ENCODE data around the gene MAP3K5. TPM values are rescaled to one million over a fixed set of nuclear protein-coding genes. Genes with fewer than 3 reads are reported as not detected.

Gene MAP3K5
- 0.56 TPM for polyA plus RNA-seq (2013, experiment 1 of 4)
- 0.44 TPM for polyA plus RNA-seq (2013, experiment 2 of 4)
- polyA plus RNA-seq (2013, experiment 3 of 4), result 0.75 TPM
- polyA plus RNA-seq (2013, experiment 4 of 4), result 0.24 TPM

- H3K36me3 ChIP-seq (ENCODE audit: control insufficient read depth, insufficient read depth, low read length), result no peaks in the 10 kb centered on the region
- peak within 1 kb of the TSS; percentile 60 for H3K4me3 ChIP-seq (ENCODE audit: insufficient read depth, low read depth, low read length)
- peaks cover 6% of the 10 kb centered on the region for H3K4me1 ChIP-seq (ENCODE audit: control insufficient read depth, insufficient read depth, low read length)
- WGBS, 2 experiments, result 1% methylated on average over 89 of the region's 89 CpGs
- H3K27ac ChIP-seq (ENCODE audit: insufficient read depth, low read depth, low read length, poor library complexity, severe bottlenecking), result no peak within 1 kb of the TSS
- H3K27me3 ChIP-seq (ENCODE audit: control insufficient read depth, insufficient read depth, low read length, poor library complexity, severe bottlenecking), result peaks cover 56% of the 10 kb centered on the region
- no peaks in the 10 kb centered on the region for H3K9me3 ChIP-seq (ENCODE audit: control insufficient read depth, low read length)
These were observed at the start of gene MAP3K5 for GRCh38 chr6:136792410-136793262. Gene MAP3K5 (minus strand): TSS chr6:136792477. CDS start chr6:136792157, 320 bp downstream.

GRCh38 chr6:136840276-136841001, 48.2 kb upstream of the MAP3K5 start:
- H3K36me3 ChIP-seq (ENCODE audit: control insufficient read depth, insufficient read depth, low read length), result no peaks in the 10 kb centered on the region
- no peak overlapping the region for H3K27ac ChIP-seq (ENCODE audit: insufficient read depth, low read depth, low read length, poor library complexity, severe bottlenecking)
- H3K4me3 ChIP-seq (ENCODE audit: insufficient read depth, low read depth, low read length), result no peak overlapping the region
- WGBS, 2 experiments, result 64 to 81% methylated on average over 3 to 4 of the region's 4 CpGs
- H3K4me1 ChIP-seq (ENCODE audit: control insufficient read depth, insufficient read depth, low read length), result no peaks in the 10 kb centered on the region
- H3K27me3 ChIP-seq (ENCODE audit: control insufficient read depth, insufficient read depth, low read length, poor library complexity, severe bottlenecking), result no peaks in the 10 kb centered on the region
- H3K9me3 ChIP-seq (ENCODE audit: control insufficient read depth, low read length), result no peaks in the 10 kb centered on the region

GRCh38 chr6:136831873-136832562, 39.7 kb upstream of the MAP3K5 start:
- Histone ChIP-seq H3K9me3 (ENCODE audit: control insufficient read depth, low read length) (no peaks in the 10 kb centered on the region), H3K4me1 (ENCODE audit: control insufficient read depth, insufficient read depth, low read length) (no peaks in the 10 kb centered on the region), H3K27me3 (ENCODE audit: control insufficient read depth, insufficient read depth, low read length, poor library complexity, severe bottlenecking) (no peaks in the 10 kb centered on the region), H3K4me3 (ENCODE audit: insufficient read depth, low read depth, low read length) (no peak overlapping the region), H3K36me3 (ENCODE audit: control insufficient read depth, insufficient read depth, low read length) (peaks cover 18% of the 10 kb centered on the region), H3K27ac (ENCODE audit: insufficient read depth, low read depth, low read length, poor library complexity, severe bottlenecking) (no peak overlapping the region)
- WGBS, 2 experiments, result 89 to 95% methylated on average over 1 of the region's 1 CpG

- peaks cover 11% of the 10 kb centered on the region for H3K36me3 ChIP-seq (ENCODE audit: control insufficient read depth, insufficient read depth, low read length)
- H3K4me3 ChIP-seq (ENCODE audit: insufficient read depth, low read depth, low read length), result no peak overlapping the region
- 95 to 98% methylated on average over 5 of the region's 6 CpGs for WGBS, 2 experiments
- no peaks in the 10 kb centered on the region for H3K4me1 ChIP-seq (ENCODE audit: control insufficient read depth, insufficient read depth, low read length)
- H3K27me3 ChIP-seq (ENCODE audit: control insufficient read depth, insufficient read depth, low read length, poor library complexity, severe bottlenecking), result no peaks in the 10 kb centered on the region
- no peaks in the 10 kb centered on the region for H3K9me3 ChIP-seq (ENCODE audit: control insufficient read depth, low read length)
- H3K27ac ChIP-seq (ENCODE audit: insufficient read depth, low read depth, low read length, poor library complexity, severe bottlenecking), result no peak overlapping the region
These were observed 33.9 kb upstream of the MAP3K5 start for GRCh38 chr6:136826216-136826615.

GRCh38 chr6:136823128-136823660, 30.9 kb upstream of the MAP3K5 start:
- Histone ChIP-seq H3K27ac (ENCODE audit: insufficient read depth, low read depth, low read length, poor library complexity, severe bottlenecking) (no peak overlapping the region), H3K27me3 (ENCODE audit: control insufficient read depth, insufficient read depth, low read length, poor library complexity, severe bottlenecking) (peaks cover 9% of the 10 kb centered on the region), H3K9me3 (ENCODE audit: control insufficient read depth, low read length) (no peaks in the 10 kb centered on the region), H3K4me3 (ENCODE audit: insufficient read depth, low read depth, low read length) (peak overlapping the region; percentile 60), H3K4me1 (ENCODE audit: control insufficient read depth, insufficient read depth, low read length) (no peaks in the 10 kb centered on the region), H3K36me3 (ENCODE audit: control insufficient read depth, insufficient read depth, low read length) (peaks cover 8% of the 10 kb centered on the region)
- WGBS, 2 experiments, result 82 to 87% methylated on average over 31 of the region's 31 CpGs

- Histone ChIP-seq H3K27me3 (ENCODE audit: control insufficient read depth, insufficient read depth, low read length, poor library complexity, severe bottlenecking) (peaks cover 9% of the 10 kb centered on the region), H3K27ac (ENCODE audit: insufficient read depth, low read depth, low read length, poor library complexity, severe bottlenecking) (peak within 1 kb of the TSS; percentile 76), H3K4me3 (ENCODE audit: insufficient read depth, low read depth, low read length) (peak within 1 kb of the TSS; percentile 60), H3K4me1 (ENCODE audit: control insufficient read depth, insufficient read depth, low read length) (no peaks in the 10 kb centered on the region), H3K36me3 (ENCODE audit: control insufficient read depth, insufficient read depth, low read length) (peaks cover 8% of the 10 kb centered on the region), H3K9me3 (ENCODE audit: control insufficient read depth, low read length) (no peaks in the 10 kb centered on the region)
- WGBS, 2 experiments, result 5 to 6% methylated on average over 78 of the region's 78 CpGs
These were observed 30.3 kb upstream of the MAP3K5 start, which contains the start of gene PEX7 for GRCh38 chr6:136822376-136823127. Gene PEX7 (plus strand): TSS chr6:136822592. CDS start chr6:136822666, 74 bp downstream.

GRCh38 chr6:136822046-136822375, 29.7 kb upstream of the MAP3K5 start:
- no peaks in the 10 kb centered on the region for H3K4me1 ChIP-seq (ENCODE audit: control insufficient read depth, insufficient read depth, low read length)
- H3K36me3 ChIP-seq (ENCODE audit: control insufficient read depth, insufficient read depth, low read length), result peaks cover 8% of the 10 kb centered on the region
- H3K9me3 ChIP-seq (ENCODE audit: control insufficient read depth, low read length), result no peaks in the 10 kb centered on the region
- H3K4me3 ChIP-seq (ENCODE audit: insufficient read depth, low read depth, low read length), result peak overlapping the region; percentile 60
- peaks cover 9% of the 10 kb centered on the region for H3K27me3 ChIP-seq (ENCODE audit: control insufficient read depth, insufficient read depth, low read length, poor library complexity, severe bottlenecking)
- H3K27ac ChIP-seq (ENCODE audit: insufficient read depth, low read depth, low read length, poor library complexity, severe bottlenecking), result no peak overlapping the region
- 53 to 56% methylated on average over 11 of the region's 11 CpGs for WGBS, 2 experiments

- H3K27ac ChIP-seq (ENCODE audit: insufficient read depth, low read depth, low read length, poor library complexity, severe bottlenecking), result no peak overlapping the region
These were observed 28.3 kb upstream of the MAP3K5 start for GRCh38 chr6:136820561-136820960.

GRCh38 chr6:136816656-136817055, 24.4 kb upstream of the MAP3K5 start:
- Histone ChIP-seq H3K36me3 (ENCODE audit: control insufficient read depth, insufficient read depth, low read length) (no peaks in the 10 kb centered on the region), H3K4me3 (ENCODE audit: insufficient read depth, low read depth, low read length) (no peak overlapping the region), H3K27ac (ENCODE audit: insufficient read depth, low read depth, low read length, poor library complexity, severe bottlenecking) (no peak overlapping the region), H3K4me1 (ENCODE audit: control insufficient read depth, insufficient read depth, low read length) (no peaks in the 10 kb centered on the region), H3K27me3 (ENCODE audit: control insufficient read depth, insufficient read depth, low read length, poor library complexity, severe bottlenecking) (peaks cover 9% of the 10 kb centered on the region), H3K9me3 (ENCODE audit: control insufficient read depth, low read length) (no peaks in the 10 kb centered on the region)
- WGBS, 2 experiments, result 90 to 91% methylated on average over 2 of the region's 2 CpGs

More at GRCh38 chr6:136820561-136820960, 28.3 kb upstream of the MAP3K5 start:
- WGBS, 2 experiments, result 87 to 91% methylated on average over 2 of the region's 2 CpGs
- H3K27me3 ChIP-seq (ENCODE audit: control insufficient read depth, insufficient read depth, low read length, poor library complexity, severe bottlenecking), result peaks cover 9% of the 10 kb centered on the region
- H3K36me3 ChIP-seq (ENCODE audit: control insufficient read depth, insufficient read depth, low read length), result no peaks in the 10 kb centered on the region
- no peaks in the 10 kb centered on the region for H3K9me3 ChIP-seq (ENCODE audit: control insufficient read depth, low read length)
- H3K4me1 ChIP-seq (ENCODE audit: control insufficient read depth, insufficient read depth, low read length), result no peaks in the 10 kb centered on the region
- no peak overlapping the region for H3K4me3 ChIP-seq (ENCODE audit: insufficient read depth, low read depth, low read length)

Data from ectodermal cell (in vitro differentiated cells).